MM.1S (cell line): ENCODE data around the gene GPR32.

Source experiments
- DNase-seq: peaks from one replicate; pipeline ENCODE4 v3.0.0-alpha.2; 2015
- H2AFZ ChIP-seq: fragments of 300-600 bp; sonication (generic); 2 replicates; pipeline ENCODE4 v1.6.0; 2016; ENCODE audit warnings: antibody characterized with exemption, low read length
- H3F3A ChIP-seq: fragments of 300-600 bp; sonication (generic); 2 replicates; pipeline ENCODE4 v1.6.1; 2016; ENCODE audit warnings: mild to moderate bottlenecking, antibody characterized with exemption, low read length, moderate library complexity, mixed read lengths; ENCODE audit not compliant: insufficient read depth
- H3K27ac ChIP-seq: fragments of 300-600 bp; sonication (generic); 2 replicates; pipeline ENCODE4 v1.5.1; 2016; ENCODE audit warnings: mild to moderate bottlenecking, low read length
- H3K27me3 ChIP-seq: fragments of 300-600 bp; sonication (generic); replicated peaks from 2 replicates; pipeline ENCODE4 v1.6.0; 2016; ENCODE audit warnings: low read length; ENCODE audit not compliant: insufficient read depth
- H3K36me3 ChIP-seq: fragments of 300-600 bp; sonication (generic); replicated peaks from 2 replicates; pipeline ENCODE4 v1.6.1; 2016; ENCODE audit warnings: mild to moderate bottlenecking, low read length, mixed read lengths; ENCODE audit not compliant: insufficient read depth
- H3K4me1 ChIP-seq: fragments of 300-600 bp; sonication (generic); 2 replicates; pipeline ENCODE4 v1.6.1; 2016; ENCODE audit warnings: low read length, mixed read lengths
- H3K4me2 ChIP-seq: fragments of 300-600 bp; sonication (generic); 2 replicates; pipeline ENCODE4 v1.6.0; 2016; ENCODE audit warnings: low read depth, low read length
- H3K4me3 ChIP-seq: fragments of 300-600 bp; sonication (generic); 2 replicates; pipeline ENCODE4 v1.5.1; 2016; ENCODE audit warnings: low read length, mixed read lengths
- H3K79me2 ChIP-seq: fragments of 300-600 bp; sonication (generic); 2 replicates; pipeline ENCODE4 v1.6.1; 2016; ENCODE audit warnings: mixed run types, low read length, mixed read lengths
- H3K9ac ChIP-seq: fragments of 300-600 bp; sonication (generic); 2 replicates; pipeline ENCODE4 v1.6.1; 2016; ENCODE audit warnings: low read length, mixed read lengths
- H3K9me2 ChIP-seq: fragments of 300-600 bp; sonication (generic); replicated peaks from 2 replicates; pipeline ENCODE4 v1.6.1; 2016; ENCODE audit warnings: mild to moderate bottlenecking, low read length, mixed read lengths; ENCODE audit not compliant: insufficient read depth
- H3K9me3 ChIP-seq: fragments of 300-600 bp; sonication (generic); replicated peaks from 2 replicates; pipeline ENCODE4 v1.6.1; 2016; ENCODE audit warnings: mild to moderate bottlenecking, low read length, mixed read lengths; ENCODE audit not compliant: insufficient read depth
- H4K20me1 ChIP-seq: fragments of 300-600 bp; sonication (generic); 2 replicates; pipeline ENCODE4 v1.6.1; 2016; ENCODE audit warnings: mild to moderate bottlenecking, low read length, moderate library complexity, mixed read lengths; ENCODE audit not compliant: insufficient read depth
- CTCF ChIP-seq: fragments of 300-600 bp; sonication (generic); IDR thresholded peaks from 2 replicates; pipeline ENCODE4 v1.5.1; 2016; ENCODE audit warnings: antibody characterized with exemption, low read length, mixed read lengths
- EZH2 ChIP-seq: fragments of 300-600 bp; sonication (generic); optimal IDR thresholded peaks from 2 replicates; pipeline ENCODE3; 2017; ENCODE audit warnings: low read depth, mild to moderate bottlenecking, antibody characterized with exemption, low read length, mixed read lengths
- EZH2phosphoT487 ChIP-seq: fragments of 300-600 bp; sonication (generic); IDR thresholded peaks from 2 replicates; pipeline ENCODE4 v1.6.1; 2018; ENCODE audit warnings: antibody characterized with exemption, low read length

Gene GPR32

GRCh38 chr19:50728084-50728737 is 42.1 kb upstream of the GPR32 start:
- Histone ChIP-seq H3K4me3 (no peak overlapping the region), H2AFZ (no peak overlapping the region), H3K36me3 (no peaks in the 10 kb centered on the region), H3K9ac (no peak overlapping the region), H3K79me2 (no peaks in the 10 kb centered on the region), H3K9me2 (no peaks in the 10 kb centered on the region), H3K9me3 (no peaks in the 10 kb centered on the region), H4K20me1 (no peaks in the 10 kb centered on the region), H3K4me1 (no peaks in the 10 kb centered on the region), H3K27ac (no peak overlapping the region), H3K4me2 (no peak overlapping the region), H3F3A (no peaks in the 10 kb centered on the region), H3K27me3 (peaks cover 52% of the 10 kb centered on the region)
- no peak for DNase-seq
- TF ChIP-seq EZH2phosphoT487 (no peak), EZH2 (no peak), CTCF (no peak)

DNA sequence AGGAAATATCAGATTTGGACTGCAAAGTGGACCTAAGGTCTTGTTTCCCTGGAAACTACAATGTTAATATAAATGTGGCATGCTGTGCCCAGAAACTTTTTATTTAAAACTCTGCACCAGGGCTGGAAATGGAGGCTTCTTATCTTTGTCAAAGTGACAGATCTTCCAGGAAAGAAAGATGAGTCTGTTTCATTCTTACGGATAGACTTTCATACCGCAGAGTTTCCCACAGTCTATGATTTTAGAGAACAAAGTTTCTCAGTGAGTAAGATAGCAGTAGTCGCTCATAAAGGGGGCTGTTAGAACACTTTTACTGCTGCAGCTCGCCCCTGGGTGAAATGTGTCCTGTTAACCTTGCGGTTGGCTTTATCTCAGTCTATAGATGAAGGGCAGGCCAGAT is 40.4 kb upstream of the GPR32 start:
- no peaks in the 10 kb centered on the region for H3K9me3 ChIP-seq
- H3K27me3 ChIP-seq: peaks cover 63% of the 10 kb centered on the region
- no peaks in the 10 kb centered on the region for H3F3A ChIP-seq
- H3K9ac ChIP-seq: no peak overlapping the region
- H3K79me2 ChIP-seq: no peaks in the 10 kb centered on the region
- H3K4me3 ChIP-seq: no peak overlapping the region
- TF ChIP-seq EZH2phosphoT487 (no peak), EZH2 (no peak)
- H3K4me1 ChIP-seq: no peaks in the 10 kb centered on the region
- H4K20me1 ChIP-seq: no peaks in the 10 kb centered on the region
- no peak overlapping the region for H3K27ac ChIP-seq
- DNase-seq: no peak
- H3K9me2 ChIP-seq: no peaks in the 10 kb centered on the region
- H2AFZ ChIP-seq: no peak overlapping the region
- H3K36me3 ChIP-seq: no peaks in the 10 kb centered on the region
- H3K4me2 ChIP-seq: no peak overlapping the region

DNA sequence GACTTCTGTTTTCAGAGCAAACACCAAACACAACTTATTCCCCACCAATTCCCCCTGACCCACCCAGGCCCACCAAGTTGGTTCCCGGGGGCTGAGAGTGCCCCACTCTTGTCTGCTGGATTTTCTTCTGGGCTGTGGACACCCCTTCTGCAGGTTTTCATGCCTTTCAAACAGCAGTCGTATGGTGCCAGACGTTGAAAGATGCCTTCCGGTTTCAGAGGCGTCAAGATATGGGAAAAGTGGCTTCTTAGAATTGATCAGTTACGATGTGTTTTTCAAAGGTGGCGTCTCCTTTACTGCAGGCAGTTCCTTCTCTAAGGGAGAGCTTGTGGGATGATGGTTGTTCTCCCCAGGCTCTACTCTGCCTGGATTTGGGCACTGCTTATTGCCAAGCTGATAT is 34.4 kb upstream of the GPR32 start:
- H3K4me3 ChIP-seq: no peak overlapping the region
- no peaks in the 10 kb centered on the region for H3K79me2 ChIP-seq
- no peak overlapping the region for H3K27ac ChIP-seq
- DNase-seq: no peak
- no peaks in the 10 kb centered on the region for H3K9me2 ChIP-seq
- H3K9ac ChIP-seq: no peak overlapping the region
- no peak overlapping the region for H3K4me2 ChIP-seq
- no peaks in the 10 kb centered on the region for H3K4me1 ChIP-seq
- no peaks in the 10 kb centered on the region for H3K9me3 ChIP-seq
- H2AFZ ChIP-seq: no peak overlapping the region
- TF ChIP-seq CTCF (no peak), EZH2phosphoT487 (no peak), EZH2 (no peak)
- H3K27me3 ChIP-seq: peaks cover 95% of the 10 kb centered on the region
- H4K20me1 ChIP-seq: no peaks in the 10 kb centered on the region
- no peaks in the 10 kb centered on the region for H3K36me3 ChIP-seq
- no peaks in the 10 kb centered on the region for H3F3A ChIP-seq

DNA sequence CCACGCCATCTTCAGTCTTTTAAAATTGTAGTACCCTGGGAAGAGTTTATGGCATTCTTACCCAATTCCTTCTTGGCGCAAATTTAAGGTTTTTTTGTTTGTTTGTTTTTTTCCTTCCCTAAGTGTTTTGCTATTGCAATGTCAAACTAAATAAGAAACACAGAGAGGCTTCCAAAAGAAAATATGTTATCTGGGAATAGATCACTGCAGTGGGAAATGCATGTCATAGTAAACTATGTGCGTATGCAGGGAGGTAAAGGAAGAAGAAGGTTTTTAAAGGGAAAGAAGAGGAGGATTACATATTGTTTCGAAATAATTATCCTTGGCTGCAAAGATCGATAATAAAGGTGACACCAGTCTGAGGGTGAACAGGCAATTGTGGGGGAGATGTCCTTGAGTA is 33.9 kb upstream of the GPR32 start:
- Histone ChIP-seq H3K9me2 (no peaks in the 10 kb centered on the region), H3K79me2 (no peaks in the 10 kb centered on the region), H3K4me3 (no peak overlapping the region), H3K27ac (no peak overlapping the region), H3K4me1 (no peaks in the 10 kb centered on the region), H3K27me3 (peaks cover 95% of the 10 kb centered on the region), H3F3A (no peaks in the 10 kb centered on the region), H3K36me3 (no peaks in the 10 kb centered on the region), H3K4me2 (no peak overlapping the region), H4K20me1 (no peaks in the 10 kb centered on the region), H3K9me3 (no peaks in the 10 kb centered on the region), H3K9ac (no peak overlapping the region), H2AFZ (no peak overlapping the region)
- DNase-seq: no peak
- TF ChIP-seq CTCF: no peak
- TF ChIP-seq EZH2: no peak
- no peak for TF ChIP-seq EZH2phosphoT487
